GM12878 (cell line): Measurements from ENCODE around the gene CCDC187. TPM values are rescaled to one million over a fixed set of nuclear protein-coding genes. Genes with fewer than 3 reads are reported as not detected.

Experiments
- ATAC-seq: fragments of 200-7000 bp; cut with Tn5 transposase; 3 replicates; pipeline ENCODE4 v1.9.1; 2020; ENCODE audit warnings: mild to moderate bottlenecking, moderate library complexity
- BruUV-seq: library from RNA; stranded (reverse); fragments of 400-500 nt; replicated peaks from 2 replicates; lab custom pipeline; 2021; lab: Mats Ljungman, UMichigan
- CTCF ChIA-PET: fragments of 300-600 bp; sonication (Branson Sonifier 250); formaldehyde crosslinking; extraction: SDS; loops from one replicate; lab custom pipeline; 2021; ENCODE audit warnings: inconsistent platforms; lab: Yijun Ruan, JAX
- POLR2A ChIA-PET: fragments of 350-600 bp; formaldehyde crosslinking; extraction: SDS; loops from one replicate; lab custom pipeline; 2021; ENCODE audit warnings: inconsistent platforms; lab: Charles Lee
- RAD21 ChIA-PET: fragments of 300-600 bp; sonication (Branson Sonifier 250); formaldehyde crosslinking; loops from one replicate; lab custom pipeline; 2023; ENCODE audit warnings: antibody characterized with exemption; ENCODE audit not compliant: unreplicated experiment; lab: Charles Lee
- SMC1A ChIA-PET: fragments of 300-600 bp; sonication (Branson Sonifier 250); formaldehyde crosslinking; loops from one replicate; lab custom pipeline; 2023; ENCODE audit not compliant: unreplicated experiment, uncharacterized antibody; lab: Charles Lee
- DNase-seq: peaks from one replicate; pipeline ENCODE4 v3.0.0-alpha.2; 2011; ENCODE audit warnings: low read depth, low spot score
- FAIRE-seq: peaks from 3 replicates; lab custom pipeline; 2011; peaks lifted over from hg19 to GRCh38; lab: Jason Lieb, UNC
- H2AFZ ChIP-seq: 2 replicates; pipeline ENCODE4 v1.6.0; 2011; ENCODE audit warnings: low read depth, low read length, control low read depth; ENCODE audit not compliant: control insufficient read depth
- H3K27ac ChIP-seq: 2 replicates; pipeline ENCODE4 v1.5.1; 2011; ENCODE audit warnings: control low read depth; ENCODE audit not compliant: control insufficient read depth, insufficient read depth
- H3K27me3 ChIP-seq, 2 experiments: replicated peaks in 1 of 2; 2 replicates each; pipeline versions ENCODE4 v1.6.0 to v1.6.1; 2011; ENCODE audit warnings: low read length in 1 of 2; ENCODE audit not compliant: control insufficient read depth in 2 of 2, insufficient read depth in 2 of 2
- H3K36me3 ChIP-seq, 2 experiments: 2 replicates each; pipeline ENCODE4 v1.5.1; 2011; ENCODE audit warnings: low read length in 1 of 2; ENCODE audit not compliant: control insufficient read depth in 2 of 2, insufficient read depth in 2 of 2
- H3K4me1 ChIP-seq: 2 replicates; pipeline ENCODE4 v1.6.1; 2011; ENCODE audit warnings: mild to moderate bottlenecking, low read length, moderate library complexity, mixed read lengths; ENCODE audit not compliant: control insufficient read depth, insufficient read depth
- H3K4me2 ChIP-seq: 2 replicates; pipeline ENCODE4 v1.6.0; 2011; ENCODE audit warnings: control low read depth; ENCODE audit not compliant: control insufficient read depth, insufficient read depth
- H3K4me3 ChIP-seq: fragments of 200-600 bp; sonication (generic); 2 replicates; pipeline ENCODE4 v1.5.1; 2016
- H3K79me2 ChIP-seq: 2 replicates; pipeline ENCODE4 v1.6.0; 2011; ENCODE audit warnings: low read length; ENCODE audit not compliant: control insufficient read depth, insufficient read depth
- H3K9ac ChIP-seq: 2 replicates; pipeline ENCODE4 v1.8.0; 2011; ENCODE audit warnings: low read length, control low read depth, mixed read lengths; ENCODE audit not compliant: control insufficient read depth, insufficient read depth
- H3K9me3 ChIP-seq: replicated peaks from 3 replicates; pipeline ENCODE4 v1.5.1; 2011; ENCODE audit warnings: mild to moderate bottlenecking, low read length; ENCODE audit not compliant: control insufficient read depth, insufficient read depth
- H4K20me1 ChIP-seq: 2 replicates; pipeline ENCODE4 v1.6.0; 2011; ENCODE audit not compliant: control insufficient read depth, insufficient read depth
- CBX3 ChIP-seq: fragments of 200-600 bp; sonication (generic); IDR thresholded peaks from 2 replicates; pipeline ENCODE4 v1.6.1; 2016; ENCODE audit warnings: low read depth, borderline replicate concordance
- CHD2 ChIP-seq: IDR thresholded peaks from 2 replicates; pipeline ENCODE4 v1.6.1; 2011; ENCODE audit warnings: low read depth, low read length, improper control_type of control experiment, borderline replicate concordance
- CREB1 ChIP-seq: IDR thresholded peaks from 2 replicates; pipeline ENCODE4 v1.6.1; 2012; ENCODE audit warnings: low read depth, mild to moderate bottlenecking, inconsistent platforms
- DPF2 ChIP-seq: fragments of 450-650 bp; IDR thresholded peaks from 2 replicates; pipeline ENCODE4 v1.6.1; 2017; ENCODE audit warnings: mild to moderate bottlenecking
- ELK1 ChIP-seq: IDR thresholded peaks from 2 replicates; pipeline ENCODE4 v1.6.1; 2012; ENCODE audit warnings: low read depth, low read length, improper control_type of control experiment
- ESRRA ChIP-seq: IDR thresholded peaks from 2 replicates; pipeline ENCODE4 v1.6.1; 2012; ENCODE audit warnings: mild to moderate bottlenecking, low read length, improper control_type of control experiment
- IRF3 ChIP-seq: fragments of 450-650 bp; IDR thresholded peaks from 2 replicates; pipeline ENCODE4 v1.6.1; 2014; ENCODE audit warnings: mild to moderate bottlenecking
- JUND ChIP-seq: IDR thresholded peaks from 2 replicates; pipeline ENCODE4 v1.6.1; 2012; ENCODE audit warnings: low read depth, mild to moderate bottlenecking, low read length, improper control_type of control experiment, moderate library complexity
- MTA2 ChIP-seq: fragments of 450-650 bp; IDR thresholded peaks from 2 replicates; pipeline ENCODE4 v1.6.1; 2016; ENCODE audit warnings: low read depth, mild to moderate bottlenecking, moderate library complexity
- RAD51 ChIP-seq: fragments of 450-650 bp; IDR thresholded peaks from 2 replicates; pipeline ENCODE4 v1.6.1; 2016; ENCODE audit warnings: moderate library complexity, mild to moderate bottlenecking, inconsistent platforms
- WGBS: methylation state at CpG from one replicate; pipeline ENCODE4 v1.1.6; 2016; ENCODE audit warnings: low lambda C conversion rate; ENCODE audit not compliant: insufficient replicate concordance, insufficient coverage; ENCODE audit errors: missing lambda C conversion rate; 5-methylcytosine and 5-hydroxymethylcytosine counted together
- in situ Hi-C: fragments of 300-500 bp; cut with MboI; formaldehyde crosslinking; loops from 9 replicates; pipeline ENCODE4 v1.14.3; 2018; ENCODE audit warnings: mixed read lengths
- intact Hi-C: fragments of 100-400 bp; cut with micrococcal nuclease; formaldehyde crosslinking; loops from one replicate; pipeline ENCODE4 v1.14.2; 2022; ENCODE audit not compliant: unreplicated experiment
- polyA plus RNA-seq, 11 experiments: library from polyadenylated mRNA; depleted of rRNA in 4 of 11; unstranded in 6 of 11; stranded (reverse) in 5 of 11; fragments of >200 nt; fragmentation: Nextera tagmentation in 4 of 11; fragmentation: Illumina TruSeq in 1 of 11; extraction: Ambion mirVana in 4 of 11; extraction: Trizol in 1 of 11; gene quantifications; 1 replicate in 1 of 11; 2 replicates in 10 of 11; pipeline versions ENCODE4 v1.2.1 to v1.2.3, GENCODE V29; 2011 to 2016; ENCODE audit warnings: inconsistent platforms in 2 of 11, missing spikeins in 2 of 11, low read depth in 1 of 11
- total RNA-seq, 4 experiments: library from RNA; depleted of rRNA in 3 of 4; stranded (reverse); fragments of >200 nt in 3 of 4; fragmentation: Illumina TruSeq in 1 of 4; extraction: Trizol in 1 of 4; gene quantifications; 2 replicates each; pipeline versions ENCODE4 v1.2.1 to v1.2.3, GENCODE V29; 2013 to 2021
- TF ChIP-seq, protein P1 (sequence below): fragments of 450-650 bp; IDR thresholded peaks from 2 replicates; pipeline ENCODE4 v1.6.1; 2018; ENCODE audit warnings: borderline replicate concordance, mild to moderate bottlenecking; ENCODE audit not compliant: partially characterized antibody

The CCDC187 gene
- total and polyA plus RNA-seq, 10 of the 15 experiments (the other 5 are each of a cell fraction or from before 2014, with no cell fraction given), result 0.04 to 0.23 (median 0.04) TPM; not detected in 7

GRCh38 chr9:136209232-136209631, 94.7 kb downstream of the CCDC187 start:
- H3K36me3 ChIP-seq, result peaks cover 3 to 11% of the 10 kb centered on the region in 2 experiments; a peak in 3 of 4 replicates
- no peak overlapping the region for H2AFZ ChIP-seq
- H3K4me1 ChIP-seq, result no peaks in the 10 kb centered on the region
- ATAC-seq (no peak), DNase-seq (no peak)
- H4K20me1 ChIP-seq, result no peaks in the 10 kb centered on the region; the same call in 1 of the 2 replicates
- in situ Hi-C loops, result no loop called here
- peaks cover 0 to under 1% of the 10 kb centered on the region in 2 experiments; a peak in 2 of 4 replicates for H3K27me3 ChIP-seq
- no peak overlapping the region for H3K27ac ChIP-seq
- no peaks in the 10 kb centered on the region; the same call in 2 of the 3 replicates for H3K9me3 ChIP-seq
- no TSS peak for BruUV-seq
- H3K4me3 ChIP-seq, result no peak overlapping the region
- SMC1A ChIA-PET, result no interaction called here
- no peak overlapping the region for H3K9ac ChIP-seq
- TF ChIP-seq JUND, result no peak
- TF ChIP-seq RAD51, result no peak
- TF ChIP-seq CHD2, result no peak
- TF ChIP-seq CBX3, result no peak
- TF ChIP-seq, all 136 proteins: peak for 0
- CTCF ChIA-PET, result no interaction called here
- RAD21 ChIA-PET, result no interaction called here
- FAIRE-seq, result no peak
- 96% methylated on average over 17 of the region's 17 CpGs for WGBS
- intact Hi-C loops, result no loop called here
- POLR2A ChIA-PET, result no interaction called here
- H3K79me2 ChIP-seq, result no peaks in the 10 kb centered on the region
- no peak overlapping the region for H3K4me2 ChIP-seq

DNA sequence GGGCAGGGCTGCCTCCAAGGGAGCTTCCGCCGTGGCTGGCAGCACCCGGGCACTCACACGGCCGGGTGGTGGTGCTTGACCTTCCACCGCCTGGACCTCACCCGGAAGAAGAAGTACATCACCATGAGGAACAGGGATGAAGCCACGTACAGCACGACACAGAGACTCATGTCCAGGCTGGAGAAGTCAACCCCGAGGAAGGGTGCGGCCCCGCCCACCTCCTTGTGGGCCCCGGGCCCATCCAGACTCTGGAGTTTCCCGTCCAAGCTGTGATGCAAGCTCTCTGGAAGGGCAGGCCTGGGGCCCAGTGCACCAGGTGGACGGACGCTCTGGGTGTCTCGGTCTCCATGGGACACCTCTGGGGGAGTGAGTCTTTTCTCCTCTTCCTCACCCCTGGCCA, 95.2 kb downstream of the CCDC187 start:
- ATAC-seq (no peak), DNase-seq (no peak), FAIRE-seq (no peak)
- no peaks in the 10 kb centered on the region for H3K79me2 ChIP-seq
- peaks cover 4% of the 10 kb centered on the region; the same call in 1 of the 2 replicates for H4K20me1 ChIP-seq
- H2AFZ ChIP-seq, result no peak overlapping the region
- intact Hi-C loops, result no loop called here
- BruUV-seq, result no TSS peak
- H3K4me2 ChIP-seq, result no peak overlapping the region
- no peaks in the 10 kb centered on the region for H3K4me1 ChIP-seq
- H3K27ac ChIP-seq, result no peak overlapping the region
- no peak overlapping the region for H3K9ac ChIP-seq
- H3K4me3 ChIP-seq, result no peak overlapping the region
- H3K36me3 ChIP-seq, result peaks cover under 1 to 9% of the 10 kb centered on the region in 2 experiments; a peak in 3 of 4 replicates
- no peaks in the 10 kb centered on the region; the same call in 2 of the 3 replicates for H3K9me3 ChIP-seq
- SMC1A ChIA-PET, result no interaction called here
- peaks cover 0 to 2% of the 10 kb centered on the region in 2 experiments; a peak in 2 of 4 replicates for H3K27me3 ChIP-seq
- RAD21 ChIA-PET, result no interaction called here
- over 99% methylated on average over 17 of the region's 17 CpGs for WGBS
- CTCF ChIA-PET, result no interaction called here
- in situ Hi-C loops, result no loop called here
- POLR2A ChIA-PET, result no interaction called here
- TF ChIP-seq DPF2 (no peak), IRF3 (no peak), MTA2 (no peak), CREB1 (no peak), ELK1 (no peak), ESRRA (no peak)
- TF ChIP-seq, protein P1, sequence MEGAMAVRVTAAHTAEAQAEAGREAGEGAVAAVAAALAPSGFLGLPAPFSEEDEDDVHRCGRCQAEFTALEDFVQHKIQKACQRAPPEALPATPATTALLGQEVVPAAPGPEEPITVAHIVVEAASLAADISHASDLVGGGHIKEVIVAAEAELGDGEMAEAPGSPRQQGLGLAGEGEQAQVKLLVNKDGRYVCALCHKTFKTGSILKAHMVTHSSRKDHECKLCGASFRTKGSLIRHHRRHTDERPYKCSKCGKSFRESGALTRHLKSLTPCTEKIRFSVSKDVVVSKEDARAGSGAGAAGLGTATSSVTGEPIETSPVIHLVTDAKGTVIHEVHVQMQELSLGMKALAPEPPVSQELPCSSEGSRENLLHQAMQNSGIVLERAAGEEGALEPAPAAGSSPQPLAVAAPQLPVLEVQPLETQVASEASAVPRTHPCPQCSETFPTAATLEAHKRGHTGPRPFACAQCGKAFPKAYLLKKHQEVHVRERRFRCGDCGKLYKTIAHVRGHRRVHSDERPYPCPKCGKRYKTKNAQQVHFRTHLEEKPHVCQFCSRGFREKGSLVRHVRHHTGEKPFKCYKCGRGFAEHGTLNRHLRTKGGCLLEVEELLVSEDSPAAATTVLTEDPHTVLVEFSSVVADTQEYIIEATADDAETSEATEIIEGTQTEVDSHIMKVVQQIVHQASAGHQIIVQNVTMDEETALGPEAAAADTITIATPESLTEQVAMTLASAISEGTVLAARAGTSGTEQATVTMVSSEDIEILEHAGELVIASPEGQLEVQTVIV, result no peak
